ENCODE data around the gene KCNN3.

GRCh38 chr1:154821083-154821482 is 49.0 kb downstream of the KCNN3 start:
- TF ChIP-seq CTCF (CRISPR knock-in tag; IDR thresholded peaks at IDR 0.05) = no peak
- TF ChIP-seq GABPA (IDR thresholded peaks at IDR 0.05; ENCODE audit: low read depth, low read length) = no peak
- TF ChIP-seq GABPA (CRISPR knock-in tag; IDR thresholded peaks at IDR 0.05; ENCODE audit: low read depth) = no peak
- no peak for TF ChIP-seq EZH2 (conservative IDR thresholded peaks at IDR 0.05; ENCODE audit: low read depth, low read length)
- no peak for TF ChIP-seq ZFP1 (CRISPR knock-in tag; IDR thresholded peaks at IDR 0.05)
- no peak for TF ChIP-seq PHF20 (CRISPR knock-in tag; IDR thresholded peaks at IDR 0.05)
- no peak for TF ChIP-seq SP1 (IDR thresholded peaks at IDR 0.05)
- TF ChIP-seq SP1 (CRISPR knock-in tag; IDR thresholded peaks at IDR 0.05) = no peak
- TF ChIP-seq ZBTB7A (CRISPR knock-in tag; IDR thresholded peaks at IDR 0.05) = no peak
- TF ChIP-seq MAX (IDR thresholded peaks at IDR 0.05) = no peak

Data from HepG2 (cell line).